DMS 273 (cell line): ENCODE measurements around the gene TSPAN18.

Source experiments
- DNase-seq: peaks from one replicate; lab custom pipeline; 2025; ENCODE audit not compliant: unreplicated experiment; lab: John Stamatoyannopoulos, UW

Gene TSPAN18

GRCh38 chr11:44758983-44759382 lies 32.2 kb downstream of the TSPAN18 start:
- DNase-seq: no peak

DNA sequence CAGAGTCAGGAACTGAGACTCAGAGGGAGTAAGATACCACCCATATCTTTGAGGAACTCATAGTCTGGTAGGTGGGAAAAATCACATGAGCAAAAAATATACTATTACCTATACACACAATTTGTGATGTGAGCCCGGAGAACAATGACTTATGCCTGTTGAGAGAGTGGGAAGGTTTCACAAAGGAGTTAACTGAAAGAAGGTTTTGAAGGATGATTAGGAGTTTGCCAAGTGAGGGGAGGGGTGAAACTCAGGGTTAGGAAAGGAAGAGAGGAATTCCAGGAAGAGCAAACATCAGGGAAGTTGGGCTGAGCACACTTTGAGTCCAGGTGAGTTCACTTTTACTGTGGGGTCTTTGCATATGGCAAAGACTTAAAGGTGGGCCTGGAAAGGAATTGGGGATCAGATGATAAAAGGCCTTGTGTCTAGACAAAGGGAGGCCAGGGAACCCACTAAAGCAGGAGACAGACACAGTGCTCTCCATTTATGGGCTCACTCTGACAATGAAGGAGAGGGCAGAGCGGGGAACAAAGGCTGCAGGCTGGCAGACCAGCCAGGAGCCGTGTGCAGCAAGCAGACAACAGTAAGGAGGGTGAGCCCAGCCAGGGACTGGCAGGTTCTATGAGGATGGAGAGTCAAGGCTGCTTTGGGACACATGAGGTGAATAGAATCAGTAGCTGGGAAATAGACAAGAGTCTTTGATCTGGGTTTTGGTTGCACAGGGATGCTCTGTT lies 33.1 kb downstream of the TSPAN18 start:
- DNase-seq: no peak

DNA sequence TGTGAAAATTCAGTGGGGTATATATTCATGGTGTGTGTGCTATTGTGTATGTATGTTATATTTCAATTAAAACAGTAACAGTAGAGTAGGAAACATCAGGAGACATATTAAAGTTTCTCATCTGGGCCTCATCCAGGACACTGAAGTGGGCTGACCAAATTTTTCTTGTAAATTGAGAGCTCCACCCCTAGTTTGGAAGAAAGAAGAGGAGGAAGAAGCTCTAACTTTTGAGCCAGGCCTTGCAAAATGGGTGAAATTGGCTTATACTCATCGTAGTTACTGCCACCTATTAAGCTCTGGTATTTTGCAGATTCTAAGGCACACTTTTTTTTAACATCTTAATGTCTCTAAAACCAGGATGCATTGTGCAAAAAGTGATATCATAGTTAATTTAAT lies 33.7 kb downstream of the TSPAN18 start:
- DNase-seq: no peak

GRCh38 chr11:44760917-44761550 lies 34.3 kb downstream of the TSPAN18 start:
- DNase-seq: no peak

DNA sequence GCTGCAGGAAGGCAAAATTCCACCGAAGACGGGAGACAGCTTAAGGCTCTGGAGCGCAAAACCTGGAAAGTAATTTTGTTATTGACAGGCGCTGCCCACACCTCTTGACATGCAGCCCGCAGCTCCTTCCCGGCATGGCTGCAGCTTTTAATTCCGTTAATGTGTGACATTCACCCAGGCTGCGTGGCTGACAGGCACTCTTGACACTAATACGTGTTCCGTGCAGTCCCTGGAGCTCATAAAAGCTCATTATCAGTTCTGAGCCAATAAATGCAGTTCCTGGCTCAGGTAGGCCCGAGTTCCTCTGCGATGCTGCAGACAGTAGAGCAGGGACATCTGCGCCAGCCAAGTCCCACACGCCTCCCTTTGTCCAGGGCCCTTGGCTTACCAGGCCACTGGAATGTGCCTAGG lies 34.8 kb downstream of the TSPAN18 start:
- DNase-seq: no peak

DNA sequence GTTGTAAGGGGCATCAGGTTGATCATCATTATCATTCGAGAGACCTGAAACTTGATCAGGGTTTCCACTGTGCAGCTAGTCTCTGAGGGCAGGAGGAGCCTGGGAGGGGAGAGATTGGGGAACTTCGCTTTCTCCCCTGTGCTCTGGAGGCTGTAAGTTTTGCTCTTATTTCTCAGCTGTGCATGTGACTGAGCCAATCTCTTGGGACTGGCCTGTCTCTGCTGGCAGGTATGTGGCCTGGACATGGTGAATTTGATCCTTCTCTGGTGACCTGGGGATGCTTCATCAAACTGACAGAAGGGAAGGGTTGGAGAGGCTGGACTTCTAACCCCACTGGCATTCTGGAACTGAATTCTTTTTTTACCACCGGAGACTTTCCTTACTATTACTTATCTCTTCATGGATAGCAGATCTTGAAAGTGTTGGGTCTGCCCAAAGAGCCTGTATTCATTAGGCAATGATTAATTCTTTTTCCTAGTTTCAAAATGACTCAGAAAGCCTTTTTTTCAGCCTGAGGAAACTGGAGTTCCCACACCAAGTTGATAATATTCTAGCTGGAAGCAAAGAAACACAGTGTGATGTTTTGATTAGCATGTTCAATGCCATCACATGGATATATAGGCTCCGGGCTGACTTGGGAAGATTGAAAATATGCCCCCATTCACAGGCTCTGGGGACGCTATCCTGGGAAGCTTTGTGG lies 36.5 kb downstream of the TSPAN18 start:
- DNase-seq: no peak

GRCh38 chr11:44764583-44764982 lies 37.8 kb downstream of the TSPAN18 start:
- no peak for DNase-seq

GRCh38 chr11:44765026-44765595 lies 38.3 kb downstream of the TSPAN18 start:
- DNase-seq: no peak

GRCh38 chr11:44765676-44766075 lies 38.9 kb downstream of the TSPAN18 start:
- no peak for DNase-seq

GRCh38 chr11:44766112-44766971 lies 39.6 kb downstream of the TSPAN18 start:
- DNase-seq: peak; percentile 80

DNA sequence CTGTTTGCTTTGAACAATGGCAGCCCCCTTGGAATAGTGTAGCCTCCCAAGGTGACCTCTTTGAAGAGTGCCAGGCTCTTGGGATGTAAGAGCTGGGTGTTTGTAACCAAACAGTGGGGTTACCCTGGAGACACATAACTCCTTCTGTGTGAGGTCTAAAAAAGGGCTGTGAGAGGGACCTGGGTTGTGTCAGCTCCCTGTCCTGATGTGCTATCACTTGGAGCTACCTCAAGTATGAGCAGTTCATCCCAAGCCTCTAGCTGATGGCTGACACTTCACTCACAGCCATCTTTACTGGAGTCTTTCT lies 40.2 kb downstream of the TSPAN18 start:
- DNase-seq: no peak

- no peak for DNase-seq
Measured at GRCh38 chr11:44767421-44767820, 40.7 kb downstream of the TSPAN18 start.

GRCh38 chr11:44770401-44770800 lies 43.6 kb downstream of the TSPAN18 start:
- DNase-seq: no peak

- no peak for DNase-seq
Measured at GRCh38 chr11:44771252-44771734, 44.5 kb downstream of the TSPAN18 start.

DNA sequence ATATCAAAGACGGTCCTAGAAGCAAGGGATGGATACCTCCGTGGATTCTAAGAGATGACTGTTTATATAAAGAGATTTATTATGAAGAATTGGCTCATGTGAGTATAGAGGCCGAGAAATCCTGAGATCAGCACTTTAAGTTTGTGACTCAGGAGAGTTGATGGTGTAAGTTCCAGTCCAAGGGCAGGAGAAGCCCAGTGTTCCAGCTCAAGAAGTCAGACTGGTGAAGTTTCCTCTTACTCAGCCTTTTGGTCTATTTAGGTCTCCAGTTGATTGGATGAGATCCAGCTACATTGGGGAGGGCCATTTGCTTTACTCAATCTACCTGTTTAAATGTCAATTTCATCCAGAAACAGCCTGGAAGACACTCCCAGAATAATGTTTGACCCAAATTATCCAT lies 45.1 kb downstream of the TSPAN18 start:
- DNase-seq: no peak

GRCh38 chr11:44773351-44773965 lies 46.7 kb downstream of the TSPAN18 start:
- no peak for DNase-seq

- DNase-seq: peak; percentile 59
Measured at GRCh38 chr11:44774108-44774507, 47.3 kb downstream of the TSPAN18 start.

GRCh38 chr11:44774731-44775130 lies 48.0 kb downstream of the TSPAN18 start:
- DNase-seq: no peak

DNA sequence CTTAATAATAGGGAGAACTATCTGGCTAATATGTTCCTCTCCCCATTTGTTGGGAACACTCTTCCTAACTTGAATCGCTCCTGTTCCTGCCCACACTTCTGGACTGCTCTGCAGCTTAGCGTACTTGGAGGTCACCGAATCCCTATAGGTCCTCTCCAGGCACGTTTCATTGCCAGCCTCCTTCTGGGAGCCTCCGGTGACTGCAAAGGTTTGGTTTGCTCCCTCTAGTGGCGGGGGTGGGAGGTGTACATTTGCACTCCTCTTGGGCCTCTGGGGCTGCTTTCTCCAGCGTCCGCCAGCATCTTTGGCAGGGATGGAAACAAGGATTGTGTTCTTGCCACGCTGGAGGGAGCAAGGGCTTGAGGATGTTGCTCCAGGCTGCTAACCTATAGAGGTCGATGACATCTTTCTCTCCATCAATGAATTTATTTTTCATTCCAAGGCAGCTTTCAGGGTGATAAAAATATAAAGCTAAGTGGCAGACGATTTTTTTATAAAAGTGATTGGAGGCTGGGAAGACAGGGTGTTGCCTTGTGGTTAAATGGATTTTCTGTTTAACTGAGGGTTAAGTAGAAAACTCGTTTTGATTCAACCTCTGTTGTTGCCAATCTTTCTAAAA lies 48.7 kb downstream of the TSPAN18 start:
- peak; percentile 83 for DNase-seq

- no peak for DNase-seq
Measured at GRCh38 chr11:44775985-44776446, 49.3 kb downstream of the TSPAN18 start.
